DLD1 (cell line): Measurements from ENCODE around the gene TMEM198.

Experiments used
- in situ Hi-C: cut with HindIII; loops from 2 replicates; pipeline ENCODE4 v1.10.0; 2017; ENCODE audit warnings: low sequenced_read_pairs

The TMEM198 gene

GRCh38 chr2:219575566-219576504 lies 32.0 kb downstream of the TMEM198 start:
- in situ Hi-C loops = no loop called here

- in situ Hi-C loops = no loop called here
These were observed 32.9 kb downstream of the TMEM198 start for GRCh38 chr2:219576505-219577388.

GRCh38 chr2:219578811-219579613 lies 35.2 kb downstream of the TMEM198 start:
- in situ Hi-C loops = no loop called here

- in situ Hi-C loops = loop anchor here (10.0 kb wide), 1 partner anchor 93 kb away; no protein-coding TSS in a partner anchor
These were observed 37.5 kb downstream of the TMEM198 start for GRCh38 chr2:219581346-219581745.

GRCh38 chr2:219591091-219591490 lies 47.3 kb downstream of the TMEM198 start:
- in situ Hi-C loops = no loop called here

- in situ Hi-C loops = no loop called here
These were observed 48.9 kb downstream of the TMEM198 start for GRCh38 chr2:219592736-219593135.

GRCh38 chr2:219593154-219593553 lies 49.3 kb downstream of the TMEM198 start:
- in situ Hi-C loops = no loop called here

GRCh38 chr2:219595256-219595655 lies 51.4 kb downstream of the TMEM198 start:
- in situ Hi-C loops = no loop called here

GRCh38 chr2:219596954-219597551 lies 53.2 kb downstream of the TMEM198 start:
- in situ Hi-C loops = no loop called here

- in situ Hi-C loops = no loop called here
These were observed 53.9 kb downstream of the TMEM198 start, which contains the start of gene STK11IP for GRCh38 chr2:219597552-219598307. TSS of gene STK11IP (plus strand) at chr2:219597857. CDS start at chr2:219598120, 263 bp downstream.

- in situ Hi-C loops = no loop called here
These were observed 54.7 kb downstream of the TMEM198 start for GRCh38 chr2:219598308-219599078.
